Thymus (tissue), 11 donors: ENCODE data around the gene ARMC7. TPM values are rescaled to one million over a fixed set of nuclear protein-coding genes. Genes with fewer than 3 reads are reported as not detected.
A peak's percentile ranks its signal among the peaks of the same experiment; 100 is the strongest.

Experiments
- DNase-seq, 9 donors: peaks; one replicate each; pipeline ENCODE4 v3.0.0-alpha.2; 2013; ENCODE audit warnings: low spot score in 9 of 9, low read depth in 6 of 9, missing footprints in 1 of 9
- H3K27ac ChIP-seq, 2 donors: one replicate each; pipeline ENCODE4 v1.5.1; 2013; ENCODE audit warnings: control low read depth in 1 of 2, low read depth in 1 of 2, low read length in 1 of 2, mild to moderate bottlenecking in 1 of 2, moderate library complexity in 1 of 2
- H3K27me3 ChIP-seq, 2 donors: one replicate each; pipeline ENCODE4 v1.5.1; 2013; ENCODE audit warnings: low read length in 1 of 2; ENCODE audit not compliant: control insufficient read depth in 2 of 2, insufficient read depth in 1 of 2
- H3K36me3 ChIP-seq, 2 donors: one replicate each; pipeline ENCODE4 v1.5.1; 2013; ENCODE audit warnings: low read length in 1 of 2, mild to moderate bottlenecking in 1 of 2, moderate library complexity in 1 of 2; ENCODE audit not compliant: control insufficient read depth in 2 of 2, insufficient read depth in 2 of 2
- H3K4me1 ChIP-seq, 2 donors: one replicate each; pipeline ENCODE4 v1.5.1; 2013; ENCODE audit warnings: low read length in 2 of 2; ENCODE audit not compliant: control insufficient read depth in 2 of 2, insufficient read depth in 2 of 2
- H3K4me3 ChIP-seq, 2 donors: one replicate each; pipeline ENCODE4 v1.5.1; 2013; ENCODE audit warnings: low read length in 2 of 2, control low read depth in 1 of 2, mild to moderate bottlenecking in 1 of 2
- H3K9me3 ChIP-seq, 2 donors: one replicate each; pipeline ENCODE4 v1.5.1; 2013; ENCODE audit warnings: low read length in 1 of 2, mild to moderate bottlenecking in 1 of 2; ENCODE audit not compliant: control insufficient read depth in 2 of 2, insufficient read depth in 1 of 2
- WGBS: extraction: QIAGEN DNeasy Blood & Tissue Kit; methylation state at CpG from one replicate; pipeline ENCODE4 v1.1.7; 2013; 5-methylcytosine and 5-hydroxymethylcytosine counted together
- polyA plus RNA-seq: library from polyadenylated mRNA; stranded (reverse); fragments of 200-250 nt; gene quantifications from one replicate; pipeline ENCODE4 v1.2.3, GENCODE V29; 2013
- total RNA-seq: library from RNA; stranded (reverse); fragments of 120-200 nt; gene quantifications from one replicate; pipeline ENCODE4 v1.2.4, GENCODE V29; 2013
- donor health status: healthy.

Gene ARMC7
- total and polyA plus RNA-seq, 2 donors = 4.3 to 10.0 TPM

DNA sequence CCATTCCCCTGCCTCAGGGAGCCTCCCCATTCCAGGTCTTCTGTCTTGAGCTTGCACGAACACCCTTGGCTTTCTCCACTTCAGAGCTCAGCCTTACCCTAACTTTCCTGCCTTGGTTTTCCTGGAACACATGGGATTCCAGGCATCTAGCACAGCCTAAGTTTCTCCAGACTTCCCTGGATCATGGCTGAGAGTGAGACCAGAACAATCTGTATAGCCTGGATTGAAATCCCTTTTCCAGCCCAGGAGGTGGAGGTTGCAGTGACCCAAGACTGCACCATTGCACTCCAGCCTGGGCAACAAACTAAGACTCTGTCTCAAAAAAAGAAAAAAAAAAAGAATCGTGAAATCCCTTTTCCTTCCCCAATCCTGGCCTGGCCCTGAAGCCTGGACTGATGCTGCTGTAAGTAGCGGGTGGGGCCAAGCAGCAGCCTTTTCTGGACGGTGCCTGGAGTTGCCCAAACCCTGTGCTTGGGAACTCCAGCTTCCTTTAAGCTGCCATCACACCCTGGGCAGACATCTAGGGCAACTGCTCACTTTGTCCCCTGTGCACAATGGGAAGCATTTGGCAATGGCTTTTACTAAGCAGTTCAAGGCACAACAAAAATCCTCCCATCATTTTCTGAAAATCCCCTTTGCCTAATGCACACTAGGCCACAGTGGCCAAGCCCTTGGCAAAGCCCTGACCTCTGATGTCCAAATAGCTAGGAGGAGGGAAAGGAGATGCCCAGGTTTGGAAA, 34.0 kb upstream of the ARMC7 start:
- DNase-seq = no peak
- 78% methylated on average over 4 of the region's 4 CpGs for WGBS
- H3K4me1 ChIP-seq = peaks cover 5 to 15% of the 10 kb centered on the region in 2 donors
- peaks cover 0 to 4% of the 10 kb centered on the region in 2 donors for H3K9me3 ChIP-seq
- H3K27me3 ChIP-seq = peaks cover 0 to 27% of the 10 kb centered on the region in 2 donors
- H3K4me3 ChIP-seq = no peak overlapping the region
- no peaks in the 10 kb centered on the region for H3K36me3 ChIP-seq
- no peak overlapping the region for H3K27ac ChIP-seq

DNA sequence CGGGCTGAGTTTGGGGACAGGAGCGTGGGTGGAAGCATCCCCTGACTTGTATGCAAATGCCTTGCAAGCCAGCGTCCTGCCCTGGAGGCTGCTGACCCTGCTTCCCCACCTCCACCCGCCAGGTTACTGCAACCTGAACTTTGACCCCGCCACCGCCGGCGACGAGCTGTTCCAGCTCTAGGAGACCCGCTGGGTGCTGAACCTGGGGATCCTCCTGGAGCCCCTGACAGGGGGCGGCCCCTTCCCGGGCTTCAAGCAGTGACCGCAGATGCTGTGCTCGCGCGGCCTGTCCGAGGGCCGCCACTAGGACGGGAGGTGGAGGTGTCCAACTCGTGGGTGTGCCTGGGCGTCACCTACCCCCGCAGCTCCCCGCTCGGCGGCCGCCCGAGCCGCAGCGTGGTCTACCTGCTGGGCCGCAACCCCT, 32.7 kb upstream of the ARMC7 start:
- H3K9me3 ChIP-seq = peaks cover 0 to 4% of the 10 kb centered on the region in 2 donors
- peak overlapping the region; percentile 20 to 42 for H3K4me3 ChIP-seq
- peaks cover 5 to 15% of the 10 kb centered on the region in 2 donors for H3K4me1 ChIP-seq

DNA sequence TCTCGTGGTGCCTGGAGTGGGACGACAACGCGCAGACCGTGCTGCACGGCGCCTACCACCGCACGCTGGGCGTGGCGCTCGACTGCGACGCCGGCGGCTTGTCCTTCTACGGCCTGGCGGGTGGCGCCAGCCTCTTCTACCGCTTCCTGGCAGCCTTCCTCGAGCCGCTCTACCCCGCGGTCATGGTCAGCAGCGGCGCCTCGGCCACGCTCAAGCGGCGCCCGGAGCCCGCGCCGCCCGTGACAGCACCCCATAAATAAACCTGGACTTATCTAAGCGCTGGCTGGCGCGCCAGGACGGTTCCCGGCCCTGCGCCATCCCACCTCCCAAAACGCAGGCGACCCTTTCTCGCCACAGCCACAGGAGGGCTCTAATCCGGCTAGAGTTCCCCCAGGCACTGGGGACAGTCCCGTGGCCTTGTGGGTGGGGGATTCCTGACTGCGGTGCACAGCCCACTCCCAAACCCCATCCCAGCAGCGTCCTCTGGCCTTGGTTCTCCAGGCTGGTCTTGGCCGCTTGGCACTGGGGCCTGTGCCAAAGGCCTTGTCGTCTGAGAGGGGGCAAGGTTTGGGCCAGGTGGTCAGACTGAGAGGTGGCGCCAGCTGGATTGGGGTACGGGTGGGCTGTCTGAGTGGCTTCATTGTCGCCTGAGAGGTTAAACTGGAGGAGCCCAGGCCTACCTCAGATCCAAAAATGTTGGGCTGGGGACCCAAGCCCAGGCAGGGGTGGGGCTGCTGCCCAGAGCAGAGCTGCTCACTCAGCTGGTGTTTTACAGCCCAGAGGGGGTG, 32.1 kb upstream of the ARMC7 start:
- DNase-seq = peak in 2 of 9 donors; percentile 35 to 37
- H3K27ac ChIP-seq = peak overlapping the region in 1 of 2 donors; percentile 54
- H3K4me3 ChIP-seq = peak overlapping the region; percentile 20 to 42
- H3K36me3 ChIP-seq = no peaks in the 10 kb centered on the region
- peaks cover 0 to 4% of the 10 kb centered on the region in 2 donors for H3K9me3 ChIP-seq
- H3K4me1 ChIP-seq = peaks cover 5 to 15% of the 10 kb centered on the region in 2 donors
- 11% methylated on average over 53 of the region's 53 CpGs for WGBS
- peaks cover 0 to 27% of the 10 kb centered on the region in 2 donors for H3K27me3 ChIP-seq

More for the DNA sequence above, 32.7 kb upstream of the ARMC7 start:
- H3K36me3 ChIP-seq = no peaks in the 10 kb centered on the region
- WGBS = 55% methylated on average over 30 of the region's 30 CpGs
- H3K27ac ChIP-seq = no peak overlapping the region
- peaks cover 0 to 27% of the 10 kb centered on the region in 2 donors for H3K27me3 ChIP-seq
- DNase-seq = no peak

DNA sequence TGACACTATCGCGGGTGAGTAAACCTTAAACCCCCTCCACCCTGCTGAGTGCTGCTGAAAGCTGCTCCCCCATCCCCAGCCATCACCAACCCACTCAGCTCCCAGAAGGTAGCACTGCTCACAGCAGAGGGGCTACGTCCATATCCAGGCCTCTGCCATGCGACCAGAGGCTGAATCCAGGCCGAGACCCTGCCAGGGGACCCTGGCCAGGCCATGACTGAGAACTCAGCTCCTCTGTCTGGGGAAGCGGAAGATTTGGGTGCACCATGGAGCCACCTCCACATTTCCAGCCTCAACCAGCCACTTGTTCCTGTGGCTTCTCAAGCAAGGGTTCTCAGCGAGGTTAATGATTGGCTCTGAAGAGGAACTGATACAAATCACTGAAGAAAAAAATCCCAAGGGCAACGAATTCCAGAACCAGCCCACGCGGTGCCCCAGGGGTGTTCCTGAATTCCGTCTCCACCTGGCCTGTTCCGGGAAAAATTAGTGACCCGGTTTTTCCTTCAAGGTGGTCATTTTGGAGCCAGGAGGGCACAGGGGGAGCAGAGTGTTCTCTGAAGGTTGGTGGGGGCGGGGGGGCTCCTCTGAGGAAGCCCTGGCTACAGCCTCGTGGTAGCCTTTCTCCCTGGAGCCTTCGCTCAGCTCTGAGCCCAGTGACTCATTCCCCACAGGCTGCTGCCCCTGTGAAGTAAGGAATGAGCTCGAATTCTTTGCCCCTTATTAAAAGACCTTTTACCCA, 31.3 kb upstream of the ARMC7 start:
- 94% methylated on average over 17 of the region's 17 CpGs for WGBS
- DNase-seq = no peak
- Histone ChIP-seq H3K36me3 (no peaks in the 10 kb centered on the region), H3K4me3 (no peak overlapping the region), H3K4me1 (peaks cover 5 to 15% of the 10 kb centered on the region in 2 donors), H3K27ac (no peak overlapping the region), H3K27me3 (peaks cover 0 to 27% of the 10 kb centered on the region in 2 donors), H3K9me3 (peaks cover 0 to 4% of the 10 kb centered on the region in 2 donors)

DNA sequence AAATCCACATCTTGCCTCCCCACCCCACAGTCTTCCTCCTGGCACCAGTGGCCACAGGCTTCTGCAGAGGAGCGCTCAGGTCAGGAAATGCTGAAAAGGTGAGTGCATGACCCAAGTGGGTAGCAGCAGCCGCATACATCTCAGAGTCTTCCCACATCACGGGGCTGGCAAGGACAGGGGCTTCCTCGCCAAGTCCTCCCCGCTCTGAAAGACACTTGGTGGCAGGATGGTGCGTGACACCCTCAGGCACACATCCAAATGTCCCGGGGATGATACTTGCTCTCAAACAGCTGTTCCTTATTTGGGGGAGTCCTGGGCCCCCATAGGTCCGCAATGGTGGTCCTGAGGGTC, 30.8 kb upstream of the ARMC7 start:
- WGBS = 83% methylated on average over 8 of the region's 8 CpGs
- DNase-seq = no peak
- Histone ChIP-seq H3K4me1 (peaks cover 5 to 18% of the 10 kb centered on the region in 2 donors), H3K27me3 (peaks cover 0 to 27% of the 10 kb centered on the region in 2 donors), H3K27ac (no peak overlapping the region), H3K9me3 (peaks cover 0 to 4% of the 10 kb centered on the region in 2 donors), H3K36me3 (no peaks in the 10 kb centered on the region), H3K4me3 (no peak overlapping the region)

DNA sequence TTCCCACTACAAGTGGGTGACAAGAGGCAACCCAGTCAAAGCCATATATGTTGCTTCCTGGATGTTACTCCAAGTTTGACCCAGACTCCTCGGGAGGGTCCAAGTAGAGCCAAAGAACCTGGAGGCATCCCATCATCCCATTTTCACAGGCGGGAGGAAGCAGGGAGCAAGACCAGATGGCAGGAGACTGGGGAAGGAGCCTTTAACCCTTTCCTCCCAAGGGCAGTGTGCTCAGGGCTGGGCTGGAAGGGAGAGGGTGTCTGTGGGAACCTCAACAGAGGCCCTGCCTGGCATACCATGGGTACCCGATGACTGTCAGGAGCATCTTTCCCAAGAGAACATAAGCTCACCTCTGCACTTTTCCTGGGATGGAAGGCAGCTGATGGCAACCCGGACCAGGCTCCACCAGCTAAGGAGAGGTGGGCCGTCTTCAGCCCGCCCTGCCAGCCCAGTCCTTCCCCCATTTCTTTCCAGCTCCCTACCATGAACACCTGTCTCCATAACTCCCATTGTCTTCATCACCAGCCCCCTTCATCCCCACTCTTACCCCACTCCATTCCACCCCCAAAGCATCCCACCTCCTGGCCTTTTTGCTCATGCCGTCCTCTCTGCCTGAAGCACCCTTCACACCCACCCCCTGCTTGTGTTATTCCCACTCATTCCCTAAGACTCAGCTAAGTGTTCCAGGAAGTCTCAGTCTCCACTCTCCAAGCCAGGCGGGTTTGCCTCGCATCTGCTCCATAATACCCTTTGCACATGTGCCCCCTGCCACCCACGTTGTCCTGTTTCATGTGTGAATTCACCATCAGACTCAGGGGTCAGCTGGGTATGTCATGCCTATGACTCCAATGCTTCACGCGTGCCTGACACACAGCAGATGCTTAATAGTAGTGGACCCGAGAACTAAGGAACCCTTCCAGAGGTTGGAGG, 27.9 kb upstream of the ARMC7 start:
- Histone ChIP-seq H3K9me3 (peaks cover 0 to 4% of the 10 kb centered on the region in 2 donors), H3K36me3 (no peaks in the 10 kb centered on the region), H3K4me1 (peaks cover 5 to 23% of the 10 kb centered on the region in 2 donors), H3K27me3 (peaks cover 0 to 22% of the 10 kb centered on the region in 2 donors), H3K4me3 (no peak overlapping the region), H3K27ac (no peak overlapping the region)
- no peak for DNase-seq
- WGBS = 96% methylated on average over 13 of the region's 13 CpGs

DNA sequence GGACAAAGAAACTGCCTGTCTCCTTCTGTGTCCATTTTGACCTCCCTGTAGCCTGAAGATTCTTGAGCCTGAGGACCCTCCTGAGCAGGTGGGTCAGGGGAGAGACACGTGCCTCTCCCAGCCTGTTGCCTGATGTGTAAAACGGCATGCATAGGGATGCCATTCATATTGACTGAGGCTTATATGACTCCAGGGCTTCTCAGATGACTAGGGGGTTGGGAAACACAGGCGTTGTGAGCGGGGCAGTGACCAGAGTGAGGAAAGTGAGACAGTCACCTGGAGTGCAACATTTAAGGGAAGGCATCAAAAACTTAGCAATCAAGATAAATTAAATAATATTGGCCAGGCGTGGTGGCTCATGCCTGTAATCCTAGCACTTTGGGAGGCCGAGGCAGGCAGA, 27.1 kb upstream of the ARMC7 start:
- H3K4me3 ChIP-seq = no peak overlapping the region
- peaks cover 4 to 25% of the 10 kb centered on the region in 2 donors for H3K4me1 ChIP-seq
- H3K27ac ChIP-seq = no peak overlapping the region
- H3K36me3 ChIP-seq = no peaks in the 10 kb centered on the region
- 96% methylated on average over 6 of the region's 6 CpGs for WGBS
- H3K9me3 ChIP-seq = peaks cover 0 to 4% of the 10 kb centered on the region in 2 donors
- H3K27me3 ChIP-seq = peaks cover 0 to 16% of the 10 kb centered on the region in 2 donors
- no peak for DNase-seq

DNA sequence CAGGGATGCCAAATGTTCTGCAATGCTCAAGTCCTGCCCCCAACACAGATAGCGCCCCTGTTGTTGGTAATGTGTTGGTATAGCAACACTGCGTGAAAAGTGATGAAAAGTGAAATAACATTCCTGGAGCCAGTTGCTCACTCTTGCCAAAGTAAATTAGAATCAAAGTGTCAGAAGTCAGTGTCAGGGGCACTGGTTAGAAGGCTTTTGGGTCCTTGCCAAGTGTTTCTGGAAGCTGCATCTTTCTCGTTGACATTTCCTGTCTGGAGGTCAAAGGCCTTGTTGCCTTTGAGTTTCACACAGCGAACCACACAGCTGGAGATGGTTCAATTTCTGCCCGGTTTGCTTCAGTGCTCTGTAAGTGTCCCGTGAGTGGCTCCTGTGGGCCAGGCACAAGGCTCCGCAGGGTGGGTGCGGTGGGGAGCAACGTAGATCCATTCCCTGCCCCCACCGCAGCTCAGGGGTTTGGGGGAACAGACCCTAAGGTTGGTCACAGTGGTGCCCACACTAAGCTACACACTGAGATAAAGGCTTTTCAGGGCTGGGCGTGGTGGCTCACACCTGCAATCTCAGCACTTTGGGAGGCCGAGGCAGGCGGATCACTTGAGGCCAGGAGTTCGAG, 25.6 kb upstream of the ARMC7 start:
- H3K4me3 ChIP-seq = no peak overlapping the region
- peaks cover 0 to 8% of the 10 kb centered on the region in 2 donors for H3K9me3 ChIP-seq
- no peak overlapping the region for H3K27ac ChIP-seq
- peak in 2 of 9 donors; percentile 27 to 69 for DNase-seq
- WGBS = 57% methylated on average over 14 of the region's 14 CpGs
- H3K27me3 ChIP-seq = peaks cover 0 to 12% of the 10 kb centered on the region in 2 donors
- peaks cover 5 to 28% of the 10 kb centered on the region in 2 donors for H3K4me1 ChIP-seq
- H3K36me3 ChIP-seq = no peaks in the 10 kb centered on the region
